HepG2 (cell line): ENCODE results near the gene PPIP5K1. TPM values are rescaled to one million over a fixed set of nuclear protein-coding genes. Genes with fewer than 3 reads are reported as not detected.

ENCODE experiments used
- ASH2L ChIP-seq: fragments of 300-600, 200-600 bp; sonication (generic); IDR thresholded peaks from 2 replicates; pipeline ENCODE4 v1.7.0; 2017; ENCODE audit warnings: low read depth, mild to moderate bottlenecking, moderate library complexity, mixed read lengths, low read length; ENCODE audit not compliant: insufficient read length
- KMT2A ChIP-seq: sonication (generic); formaldehyde crosslinking; IDR thresholded peaks from 2 replicates; pipeline ENCODE4 v1.4.0; 2020; ENCODE audit warnings: missing genetic modification reagents
- MED1 ChIP-seq: sonication (generic); formaldehyde crosslinking; IDR thresholded peaks from 2 replicates; pipeline ENCODE4 v1.4.0; 2020; ENCODE audit warnings: missing genetic modification reagents
- PHF8 ChIP-seq: sonication (generic); formaldehyde crosslinking; IDR thresholded peaks from 2 replicates; pipeline ENCODE4 v1.5.0; 2020; ENCODE audit warnings: missing genetic modification reagents
- TARDBP ChIP-seq: sonication (generic); formaldehyde crosslinking; IDR thresholded peaks from 2 replicates; pipeline ENCODE4 v1.8.0; 2022; ENCODE audit warnings: mild to moderate bottlenecking, missing genetic modification reagents
- TGIF2 ChIP-seq: IDR thresholded peaks from 2 replicates; pipeline ENCODE4 v1.6.1; 2016; ENCODE audit warnings: control low read depth, missing compliant biosample characterization
- ZMYM4 ChIP-seq: sonication (generic); formaldehyde crosslinking; IDR thresholded peaks from 2 replicates; pipeline ENCODE4 v1.8.1; 2023; ENCODE audit warnings: mild to moderate bottlenecking, missing genetic modification reagents
- ZNF501 ChIP-seq: sonication (generic); formaldehyde crosslinking; IDR thresholded peaks from 2 replicates; pipeline ENCODE4 v1.5.1; 2020; ENCODE audit warnings: mild to moderate bottlenecking, moderate library complexity, missing genetic modification reagents
- polyA plus RNA-seq, 8 experiments: library from polyadenylated mRNA; depleted of rRNA in 3 of 8; stranded (reverse) in 7 of 8; unstranded in 1 of 8; fragments of >200 nt; fragmentation: Illumina TruSeq in 4 of 8; extraction: Trizol in 4 of 8; gene quantifications; 2 replicates each; pipeline versions ENCODE4 v1.2.1 to v1.2.3, GENCODE V29; 2011 to 2016; ENCODE audit warnings: low read depth in 4 of 8, missing spikeins in 1 of 8, mixed read lengths in 1 of 8; ENCODE audit not compliant: insufficient read depth in 1 of 8
- total RNA-seq, 5 experiments: library from RNA; depleted of rRNA; stranded (reverse); fragments of >200 nt; fragmentation: Illumina TruSeq; extraction: Trizol; gene quantifications; 2 replicates each; pipeline ENCODE4 v1.2.3, GENCODE V29; 2016; ENCODE audit warnings: low read depth in 1 of 5
- TF ChIP-seq, protein P1 (sequence below): sonication (generic); formaldehyde crosslinking; IDR thresholded peaks from one replicate; pipeline ENCODE4 v1.5.1; 2020; ENCODE audit warnings: mild to moderate bottlenecking, missing genetic modification reagents; ENCODE audit errors: not compliant biosample characterization
- TF ChIP-seq, protein P2 (sequence below): sonication (generic); formaldehyde crosslinking; IDR thresholded peaks from 2 replicates; pipeline ENCODE4 v1.4.0; 2020; ENCODE audit warnings: missing genetic modification reagents, borderline replicate concordance
- TF ChIP-seq, protein P3 (sequence below): sonication (generic); formaldehyde crosslinking; IDR thresholded peaks from 2 replicates; pipeline ENCODE4 v1.5.1; 2020; ENCODE audit warnings: mild to moderate bottlenecking, missing genetic modification reagents, moderate library complexity
- TF ChIP-seq, protein P4 (sequence below): sonication (generic); formaldehyde crosslinking; IDR thresholded peaks from 2 replicates; pipeline ENCODE4 v1.5.0; 2020; ENCODE audit warnings: missing genetic modification reagents
- TF ChIP-seq, protein P5 (sequence below), 2 experiments: sonication (generic) in 1 of 2; formaldehyde crosslinking in 1 of 2; IDR thresholded peaks; 2 replicates each; pipeline versions ENCODE4 v1.4.0 to v1.6.1; 2018 to 2020; ENCODE audit warnings: missing genetic modification reagents in 2 of 2, borderline replicate concordance in 1 of 2, low read depth in 1 of 2, mild to moderate bottlenecking in 1 of 2, missing biosample characterization in 1 of 2

The PPIP5K1 gene
- total and polyA plus RNA-seq, 2 of the 13 experiments (the other 11 are each of a cell fraction or from before 2014, with no cell fraction given), result 9.9 to 10.9 TPM

DNA sequence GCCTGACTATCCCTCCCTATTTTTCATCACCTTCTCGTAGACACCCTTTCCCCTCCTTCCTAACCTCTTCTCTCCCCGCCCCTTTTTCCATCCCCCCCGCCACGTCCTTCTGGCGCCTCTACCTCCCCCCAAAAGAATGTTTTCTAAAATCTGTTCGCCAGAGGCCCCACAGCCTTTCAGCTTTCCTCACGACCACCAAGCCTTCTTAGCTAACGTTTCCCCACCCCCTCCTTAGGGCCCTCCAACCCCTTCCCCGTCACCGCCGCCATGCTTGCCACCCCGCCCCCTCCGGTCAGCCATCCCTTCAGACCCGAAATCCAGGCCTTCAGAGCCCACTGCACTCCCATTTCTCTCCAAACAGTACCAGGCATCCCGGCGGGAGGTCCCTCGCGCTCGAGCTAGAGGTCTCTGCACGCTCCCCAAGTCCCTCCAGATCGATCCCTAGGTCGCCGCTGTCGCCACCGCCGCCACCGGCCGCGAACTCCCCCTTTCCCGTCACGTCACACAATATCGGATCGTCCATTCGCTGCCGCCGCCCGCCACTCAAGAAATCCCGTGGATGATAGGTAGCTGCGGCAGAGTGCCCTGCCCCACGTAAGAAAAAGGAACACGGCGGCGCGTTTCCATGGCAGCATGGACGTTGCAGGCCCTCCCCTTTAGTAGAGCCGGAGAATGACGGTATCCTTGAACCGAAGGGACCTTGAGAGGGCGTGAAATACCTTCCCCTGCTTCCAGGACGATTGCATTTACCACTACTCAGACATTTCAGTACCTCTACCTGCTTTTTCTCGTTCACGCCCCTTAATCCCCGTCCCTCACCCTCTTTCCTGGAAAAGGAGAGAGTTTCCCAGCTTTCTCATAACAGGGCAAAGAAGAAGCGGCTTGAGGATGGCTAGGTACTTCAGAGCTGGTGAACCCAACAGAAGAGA lies 97.1 kb downstream of the PPIP5K1 start, which contains the start of gene TP53BP1 (continued):
- TF ChIP-seq, protein P1, sequence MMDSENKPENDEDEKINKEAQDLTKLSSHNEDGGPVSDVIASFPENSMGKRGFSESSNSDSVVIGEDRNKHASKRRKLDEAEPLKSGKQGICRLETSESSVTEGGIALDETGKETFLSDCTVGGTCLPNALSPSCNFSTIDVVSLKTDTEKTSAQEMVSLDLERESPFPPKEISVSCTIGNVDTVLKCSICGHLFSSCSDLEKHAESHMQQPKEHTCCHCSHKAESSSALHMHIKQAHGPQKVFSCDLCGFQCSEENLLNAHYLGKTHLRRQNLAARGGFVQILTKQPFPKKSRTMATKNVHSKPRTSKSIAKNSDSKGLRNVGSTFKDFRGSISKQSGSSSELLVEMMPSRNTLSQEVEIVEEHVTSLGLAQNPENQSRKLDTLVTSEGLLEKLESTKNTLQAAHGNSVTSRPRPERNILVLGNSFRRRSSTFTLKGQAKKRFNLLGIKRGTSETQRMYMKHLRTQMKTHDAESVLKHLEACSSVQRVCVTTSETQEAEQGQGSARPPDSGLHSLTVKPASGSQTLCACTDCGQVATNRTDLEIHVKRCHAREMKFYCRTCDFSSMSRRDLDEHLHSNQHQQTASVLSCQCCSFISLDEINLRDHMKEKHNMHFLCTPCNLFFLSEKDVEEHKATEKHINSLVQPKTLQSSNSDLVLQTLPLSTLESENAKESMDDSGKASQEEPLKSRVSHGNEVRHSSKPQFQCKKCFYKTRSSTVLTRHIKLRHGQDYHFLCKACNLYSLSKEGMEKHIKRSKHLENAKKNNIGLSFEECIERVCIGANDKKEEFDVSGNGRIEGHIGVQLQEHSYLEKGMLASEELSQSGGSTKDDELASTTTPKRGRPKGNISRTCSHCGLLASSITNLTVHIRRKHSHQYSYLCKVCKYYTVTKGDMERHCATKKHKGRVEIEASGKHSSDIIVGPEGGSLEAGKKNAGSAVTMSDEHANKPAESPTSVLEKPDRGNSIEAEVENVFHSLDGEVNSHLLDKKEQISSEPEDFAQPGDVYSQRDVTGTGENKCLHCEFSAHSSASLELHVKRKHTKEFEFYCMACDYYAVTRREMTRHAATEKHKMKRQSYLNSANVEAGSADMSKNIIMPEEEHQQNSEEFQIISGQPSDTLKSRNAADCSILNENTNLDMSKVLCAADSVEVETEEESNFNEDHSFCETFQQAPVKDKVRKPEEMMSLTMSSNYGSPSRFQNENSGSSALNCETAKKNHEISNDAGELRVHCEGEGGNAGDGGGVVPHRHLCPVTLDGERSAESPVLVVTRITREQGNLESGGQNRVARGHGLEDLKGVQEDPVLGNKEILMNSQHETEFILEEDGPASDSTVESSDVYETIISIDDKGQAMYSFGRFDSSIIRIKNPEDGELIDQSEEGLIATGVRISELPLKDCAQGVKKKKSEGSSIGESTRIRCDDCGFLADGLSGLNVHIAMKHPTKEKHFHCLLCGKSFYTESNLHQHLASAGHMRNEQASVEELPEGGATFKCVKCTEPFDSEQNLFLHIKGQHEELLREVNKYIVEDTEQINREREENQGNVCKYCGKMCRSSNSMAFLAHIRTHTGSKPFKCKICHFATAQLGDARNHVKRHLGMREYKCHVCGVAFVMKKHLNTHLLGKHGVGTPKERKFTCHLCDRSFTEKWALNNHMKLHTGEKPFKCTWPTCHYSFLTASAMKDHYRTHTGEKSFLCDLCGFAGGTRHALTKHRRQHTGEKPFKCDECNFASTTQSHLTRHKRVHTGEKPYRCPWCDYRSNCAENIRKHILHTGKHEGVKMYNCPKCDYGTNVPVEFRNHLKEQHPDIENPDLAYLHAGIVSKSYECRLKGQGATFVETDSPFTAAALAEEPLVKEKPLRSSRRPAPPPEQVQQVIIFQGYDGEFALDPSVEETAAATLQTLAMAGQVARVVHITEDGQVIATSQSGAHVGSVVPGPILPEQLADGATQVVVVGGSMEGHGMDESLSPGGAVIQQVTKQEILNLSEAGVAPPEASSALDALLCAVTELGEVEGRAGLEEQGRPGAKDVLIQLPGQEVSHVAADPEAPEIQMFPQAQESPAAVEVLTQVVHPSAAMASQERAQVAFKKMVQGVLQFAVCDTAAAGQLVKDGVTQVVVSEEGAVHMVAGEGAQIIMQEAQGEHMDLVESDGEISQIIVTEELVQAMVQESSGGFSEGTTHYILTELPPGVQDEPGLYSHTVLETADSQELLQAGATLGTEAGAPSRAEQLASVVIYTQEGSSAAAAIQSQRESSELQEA (CRISPR knock-in tag), result no peak
- TF ChIP-seq TARDBP (0 out of 2 replicates have a peak, but pooled peaks have one; percentile 45), TGIF2 (CRISPR knock-in tag) (no peak), PHF8 (peak; percentile 74), KMT2A (CRISPR knock-in tag) (0 out of 2 replicates have a peak, but pooled peaks have one; percentile 24), ASH2L (peak; percentile 93), ZNF501 (peak; percentile 82), ZMYM4 (peak; percentile 22; the same call in 1 of the 2 replicates), MED1 (CRISPR knock-in tag) (0 out of 2 replicates have a peak, but pooled peaks have one; percentile 26)
- TF ChIP-seq, protein P2, sequence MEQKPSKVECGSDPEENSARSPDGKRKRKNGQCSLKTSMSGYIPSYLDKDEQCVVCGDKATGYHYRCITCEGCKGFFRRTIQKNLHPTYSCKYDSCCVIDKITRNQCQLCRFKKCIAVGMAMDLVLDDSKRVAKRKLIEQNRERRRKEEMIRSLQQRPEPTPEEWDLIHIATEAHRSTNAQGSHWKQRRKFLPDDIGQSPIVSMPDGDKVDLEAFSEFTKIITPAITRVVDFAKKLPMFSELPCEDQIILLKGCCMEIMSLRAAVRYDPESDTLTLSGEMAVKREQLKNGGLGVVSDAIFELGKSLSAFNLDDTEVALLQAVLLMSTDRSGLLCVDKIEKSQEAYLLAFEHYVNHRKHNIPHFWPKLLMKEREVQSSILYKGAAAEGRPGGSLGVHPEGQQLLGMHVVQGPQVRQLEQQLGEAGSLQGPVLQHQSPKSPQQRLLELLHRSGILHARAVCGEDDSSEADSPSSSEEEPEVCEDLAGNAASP (CRISPR knock-in tag), result peak; percentile 69; the same call in 1 of the 2 replicates
- TF ChIP-seq, protein P3, sequence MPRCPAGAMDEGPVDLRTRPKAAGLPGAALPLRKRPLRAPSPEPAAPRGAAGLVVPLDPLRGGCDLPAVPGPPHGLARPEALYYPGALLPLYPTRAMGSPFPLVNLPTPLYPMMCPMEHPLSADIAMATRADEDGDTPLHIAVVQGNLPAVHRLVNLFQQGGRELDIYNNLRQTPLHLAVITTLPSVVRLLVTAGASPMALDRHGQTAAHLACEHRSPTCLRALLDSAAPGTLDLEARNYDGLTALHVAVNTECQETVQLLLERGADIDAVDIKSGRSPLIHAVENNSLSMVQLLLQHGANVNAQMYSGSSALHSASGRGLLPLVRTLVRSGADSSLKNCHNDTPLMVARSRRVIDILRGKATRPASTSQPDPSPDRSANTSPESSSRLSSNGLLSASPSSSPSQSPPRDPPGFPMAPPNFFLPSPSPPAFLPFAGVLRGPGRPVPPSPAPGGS (CRISPR knock-in tag), result peak; percentile 61; the same call in 1 of the 2 replicates
- TF ChIP-seq, protein P4, sequence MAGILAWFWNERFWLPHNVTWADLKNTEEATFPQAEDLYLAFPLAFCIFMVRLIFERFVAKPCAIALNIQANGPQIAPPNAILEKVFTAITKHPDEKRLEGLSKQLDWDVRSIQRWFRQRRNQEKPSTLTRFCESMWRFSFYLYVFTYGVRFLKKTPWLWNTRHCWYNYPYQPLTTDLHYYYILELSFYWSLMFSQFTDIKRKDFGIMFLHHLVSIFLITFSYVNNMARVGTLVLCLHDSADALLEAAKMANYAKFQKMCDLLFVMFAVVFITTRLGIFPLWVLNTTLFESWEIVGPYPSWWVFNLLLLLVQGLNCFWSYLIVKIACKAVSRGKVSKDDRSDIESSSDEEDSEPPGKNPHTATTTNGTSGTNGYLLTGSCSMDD, result no peak
- TF ChIP-seq, protein P5, sequence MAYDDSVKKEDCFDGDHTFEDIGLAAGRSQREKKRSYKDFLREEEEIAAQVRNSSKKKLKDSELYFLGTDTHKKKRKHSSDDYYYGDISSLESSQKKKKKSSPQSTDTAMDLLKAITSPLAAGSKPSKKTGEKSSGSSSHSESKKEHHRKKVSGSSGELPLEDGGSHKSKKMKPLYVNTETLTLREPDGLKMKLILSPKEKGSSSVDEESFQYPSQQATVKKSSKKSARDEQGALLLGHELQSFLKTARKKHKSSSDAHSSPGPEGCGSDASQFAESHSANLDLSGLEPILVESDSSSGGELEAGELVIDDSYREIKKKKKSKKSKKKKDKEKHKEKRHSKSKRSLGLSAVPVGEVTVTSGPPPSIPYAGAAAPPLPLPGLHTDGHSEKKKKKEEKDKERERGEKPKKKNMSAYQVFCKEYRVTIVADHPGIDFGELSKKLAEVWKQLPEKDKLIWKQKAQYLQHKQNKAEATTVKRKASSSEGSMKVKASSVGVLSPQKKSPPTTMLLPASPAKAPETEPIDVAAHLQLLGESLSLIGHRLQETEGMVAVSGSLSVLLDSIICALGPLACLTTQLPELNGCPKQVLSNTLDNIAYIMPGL (CRISPR knock-in tag; IDR thresholded peaks at IDR 0.05; ENCODE audit: borderline replicate concordance in 1 of 2, low read depth in 1 of 2), result 0 out of 4 replicates have a peak, but pooled peaks have one; percentile 18 to 58
